COLO668 (cell line): ENCODE results near the gene NEGR1.

Source experiments
- DNase-seq: peaks from one replicate; lab custom pipeline; 2025; ENCODE audit not compliant: unreplicated experiment; lab: John Stamatoyannopoulos, UW

NEGR1 gene

DNA sequence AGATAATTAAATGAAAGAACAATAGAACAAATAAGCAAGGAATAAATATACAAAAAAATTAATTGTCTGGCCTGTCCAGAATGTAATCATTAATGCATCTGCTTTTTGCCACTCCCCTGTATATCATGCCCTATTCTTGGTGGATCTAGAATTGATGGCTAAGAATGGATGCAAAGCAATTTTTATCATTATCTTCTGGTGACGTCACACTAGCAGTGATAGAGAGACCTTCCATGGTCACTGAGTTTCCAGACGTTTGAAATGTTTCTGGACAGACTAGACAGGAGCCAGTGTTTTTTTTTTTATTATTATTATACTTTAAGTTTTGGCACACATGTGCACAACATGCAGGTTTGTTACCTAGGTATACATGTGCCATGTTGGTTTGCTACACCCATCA, 563.0 kb downstream of the NEGR1 start:
- DNase-seq = no peak

- DNase-seq = no peak
These were observed 565.2 kb downstream of the NEGR1 start for GRCh38 chr1:71717186-71717585.

DNA sequence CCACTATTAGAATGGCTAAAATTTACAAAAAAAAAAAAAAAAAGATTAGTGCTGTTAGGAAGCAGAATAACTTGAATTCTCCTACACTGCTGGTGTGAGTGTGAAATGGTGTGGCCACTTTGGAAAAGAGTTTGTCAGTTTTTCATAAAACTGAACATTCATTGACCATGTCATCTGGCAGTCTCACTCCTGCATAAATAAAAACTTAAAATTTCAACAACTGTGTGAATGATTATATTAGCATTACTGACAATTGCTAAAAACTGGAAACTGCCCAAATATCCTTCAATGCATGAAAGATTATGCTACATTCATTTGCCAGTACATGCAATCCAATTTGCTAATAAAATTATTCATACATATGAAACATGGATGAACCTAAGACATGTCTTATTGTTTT, 570.9 kb downstream of the NEGR1 start:
- DNase-seq = no peak

DNA sequence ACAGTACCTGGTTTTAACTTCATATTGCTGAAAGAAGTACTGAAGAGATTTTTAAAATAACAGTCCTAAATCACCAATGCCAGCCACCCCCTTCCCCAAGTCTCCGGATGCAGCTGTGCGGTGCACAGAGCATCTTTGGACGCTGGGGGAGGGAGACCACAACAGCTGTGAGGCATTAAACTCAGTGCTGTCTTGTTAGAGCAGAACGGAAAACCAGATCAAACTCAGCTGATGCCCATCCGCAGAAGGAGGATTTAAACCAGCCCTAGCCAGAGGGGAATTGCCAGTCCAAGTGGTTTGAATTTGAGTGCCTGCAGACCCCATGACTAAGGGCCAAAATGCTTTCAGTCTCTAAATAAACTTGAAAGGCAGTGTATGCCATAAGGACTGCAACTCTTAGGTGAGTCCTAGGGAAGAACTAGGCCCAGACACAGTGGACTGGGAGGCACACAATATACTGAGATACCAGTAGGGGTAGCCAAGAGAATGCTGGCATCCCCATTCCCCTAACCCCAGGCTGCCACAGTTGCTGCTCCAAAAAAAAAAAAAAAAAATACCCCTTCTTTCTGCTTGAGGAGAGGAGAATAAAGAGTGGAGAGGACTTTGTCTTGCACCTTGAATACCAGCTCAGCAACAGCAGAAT, 576.2 kb downstream of the NEGR1 start:
- no peak for DNase-seq

DNA sequence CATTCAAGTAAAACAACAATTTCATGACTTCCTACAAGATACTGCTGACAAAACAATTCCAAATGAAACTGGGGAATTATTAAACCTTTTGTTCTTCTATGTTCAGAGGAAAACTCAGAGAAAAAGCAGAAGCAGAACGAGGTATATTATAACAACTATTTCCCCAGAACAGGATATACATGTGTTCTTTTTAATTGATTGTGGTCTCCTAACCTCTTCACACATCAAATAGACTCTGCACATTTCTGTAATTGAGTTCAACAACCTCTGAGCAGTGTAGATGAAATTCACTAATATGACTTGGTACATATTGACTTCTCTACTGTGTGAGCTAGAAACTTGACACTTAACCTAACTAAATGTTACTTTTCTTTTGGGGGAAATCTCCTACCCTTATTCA, 584.2 kb downstream of the NEGR1 start:
- no peak for DNase-seq

GRCh38 chr1:71695821-71696220, 586.5 kb downstream of the NEGR1 start:
- DNase-seq = no peak

DNA sequence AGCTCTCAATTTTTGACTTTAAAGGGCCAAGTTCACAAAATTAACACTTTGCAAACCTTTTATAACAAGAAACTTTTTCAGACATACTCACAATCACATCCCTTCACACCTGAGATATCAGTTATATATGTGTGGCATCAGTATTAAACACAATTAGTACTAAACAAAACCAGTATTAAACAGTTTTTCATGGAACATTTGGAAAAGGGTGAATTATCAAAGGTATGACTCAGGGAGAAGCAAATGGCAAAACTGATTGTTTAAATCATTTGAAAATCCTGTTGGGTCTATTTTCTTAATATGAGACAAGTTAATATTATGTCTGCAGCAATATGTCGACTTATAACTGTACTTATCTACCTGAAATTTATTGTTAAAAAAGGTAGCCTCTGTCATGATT, 587.3 kb downstream of the NEGR1 start:
- DNase-seq = no peak

DNA sequence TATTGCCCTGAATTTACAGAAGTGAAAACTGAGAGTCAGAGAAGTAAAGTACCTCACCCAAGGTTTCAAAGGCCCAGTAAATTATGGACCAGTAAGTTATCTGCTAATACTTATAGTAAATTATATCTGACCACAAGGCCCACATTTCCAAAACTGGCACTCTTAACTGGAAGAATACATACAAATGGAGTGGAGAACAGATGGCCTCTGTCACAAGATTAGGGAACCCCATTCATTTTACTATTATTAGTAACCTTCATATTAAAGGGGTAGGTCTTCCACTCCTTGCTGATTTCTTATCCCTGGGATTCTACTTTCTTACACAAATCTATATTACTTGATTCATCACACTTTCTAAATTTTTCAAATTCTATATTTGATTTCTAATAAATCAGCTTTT, 588.8 kb downstream of the NEGR1 start:
- DNase-seq = no peak

- no peak for DNase-seq
These were observed 592.7 kb downstream of the NEGR1 start for GRCh38 chr1:71689635-71690034.

DNA sequence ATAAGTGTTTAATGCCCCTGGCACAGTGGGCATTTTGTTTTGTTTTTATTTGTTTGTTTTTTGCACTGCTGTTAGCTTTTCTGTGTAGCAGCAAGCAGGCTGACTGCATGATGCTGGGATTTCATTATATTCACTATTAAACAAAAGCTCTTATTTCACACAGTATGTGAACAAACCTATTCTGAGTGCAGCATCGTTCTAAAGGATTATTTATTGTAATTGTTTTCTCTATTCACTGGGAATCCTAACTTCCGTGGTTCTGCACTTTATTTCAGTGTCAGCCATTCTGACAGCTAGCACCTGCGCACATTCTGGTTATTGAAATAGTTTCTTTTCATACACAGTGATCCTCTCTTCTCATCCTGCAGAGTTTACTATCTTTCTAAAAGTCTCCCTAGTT, 595.0 kb downstream of the NEGR1 start:
- no peak for DNase-seq

- DNase-seq = no peak
These were observed 605.1 kb downstream of the NEGR1 start for GRCh38 chr1:71676979-71677925.

GRCh38 chr1:71668065-71668464, 614.3 kb downstream of the NEGR1 start:
- no peak for DNase-seq

GRCh38 chr1:71667216-71667615, 615.1 kb downstream of the NEGR1 start:
- no peak for DNase-seq

- DNase-seq = no peak
These were observed 615.7 kb downstream of the NEGR1 start for GRCh38 chr1:71666609-71667008.

- no peak for DNase-seq
These were observed 621.9 kb downstream of the NEGR1 start for GRCh38 chr1:71660411-71660810.

- DNase-seq = no peak
These were observed 624.3 kb downstream of the NEGR1 start for GRCh38 chr1:71657891-71658679.

DNA sequence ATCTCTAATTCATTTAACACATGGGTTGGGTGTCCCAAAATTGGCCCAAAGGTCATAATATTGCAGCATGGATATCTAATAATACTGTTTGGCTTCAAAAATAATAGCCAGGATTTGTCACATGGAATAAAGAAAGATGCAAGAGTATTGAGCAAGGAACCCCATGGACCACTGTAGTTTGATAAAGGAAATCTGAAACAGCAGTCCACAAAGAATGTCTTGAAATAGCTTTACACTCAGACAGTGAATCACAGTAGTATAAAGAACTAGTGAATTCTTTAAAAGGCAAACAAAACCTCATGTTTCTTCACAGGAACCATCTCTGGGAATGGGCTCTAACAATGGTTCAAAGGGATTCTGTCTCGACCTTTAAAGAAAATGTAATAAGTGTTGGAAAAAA, 625.4 kb downstream of the NEGR1 start:
- DNase-seq = no peak

DNA sequence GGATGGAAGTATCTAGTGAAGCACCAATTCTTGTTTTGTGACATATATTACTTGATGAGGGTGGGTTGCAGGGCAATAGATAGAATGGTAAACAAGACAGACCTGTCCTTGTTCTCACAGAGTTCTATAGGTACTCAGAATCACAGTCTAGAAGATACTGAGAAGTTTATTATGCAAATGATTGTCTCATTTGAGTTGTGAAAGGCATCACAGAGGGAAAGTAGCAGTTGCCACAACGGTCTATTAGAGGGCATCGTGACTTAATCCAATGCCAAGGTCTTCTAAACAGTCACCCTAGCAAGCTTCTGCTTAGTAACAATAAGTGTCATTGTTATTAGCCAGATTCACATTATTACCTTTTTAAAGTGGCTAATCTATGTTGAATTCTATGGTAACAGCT, 626.7 kb downstream of the NEGR1 start:
- DNase-seq = no peak

DNA sequence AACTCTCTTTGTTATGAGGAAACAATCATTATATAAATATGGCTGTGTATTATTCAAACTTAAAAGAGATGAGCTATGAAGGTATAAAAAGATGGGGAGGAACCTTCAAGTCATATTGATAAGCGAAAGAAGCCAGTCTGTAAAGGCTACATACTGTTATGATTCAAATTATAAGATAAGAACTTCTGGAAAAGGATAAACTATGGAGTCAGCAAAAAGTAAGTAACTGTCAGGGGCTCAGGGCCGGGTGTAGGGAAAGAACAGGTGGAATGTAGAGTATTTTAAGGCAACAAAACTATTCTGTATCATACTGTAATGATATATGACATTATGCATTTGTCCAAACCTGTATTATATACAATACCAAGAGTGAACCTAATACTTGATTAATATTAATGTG, 628.4 kb downstream of the NEGR1 start:
- no peak for DNase-seq

GRCh38 chr1:71651214-71651613, 631.1 kb downstream of the NEGR1 start:
- DNase-seq = no peak

DNA sequence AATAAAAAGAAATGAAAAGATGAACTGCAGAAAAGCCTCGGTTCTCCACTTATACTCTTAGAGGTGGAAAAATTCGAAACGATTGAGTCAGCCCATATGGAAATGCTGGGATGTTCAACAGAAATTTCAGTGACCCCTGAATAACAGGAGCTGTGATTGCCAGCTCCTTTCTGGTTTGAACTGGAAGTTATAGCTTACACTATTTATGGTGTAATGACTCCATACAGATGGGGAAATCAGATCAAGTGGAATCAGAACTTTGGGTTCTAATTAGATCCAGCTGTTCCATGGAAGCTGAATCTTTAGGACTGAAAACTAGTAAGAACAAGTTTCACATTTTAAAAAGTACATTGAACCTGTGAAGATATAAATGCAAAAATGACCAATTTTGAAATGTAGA, 632.2 kb downstream of the NEGR1 start:
- DNase-seq = no peak

DNA sequence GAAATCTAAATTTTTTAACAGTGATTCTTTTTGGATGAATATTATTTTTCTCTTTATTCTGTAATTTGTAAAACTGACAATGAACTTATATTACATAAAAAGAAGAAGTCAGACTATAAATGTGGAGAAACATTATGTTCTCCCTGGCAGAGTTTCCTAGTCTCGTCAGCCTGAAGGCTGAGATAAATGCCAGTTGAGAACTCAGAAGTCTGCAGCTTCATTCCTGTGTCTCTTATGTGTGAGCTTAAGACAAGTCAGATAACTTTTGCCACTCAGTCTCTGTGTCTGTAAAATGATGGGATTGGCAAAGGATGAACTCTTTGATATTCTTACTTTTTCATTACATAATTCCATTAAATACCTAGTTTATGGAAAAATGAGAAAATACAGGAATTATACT, 632.7 kb downstream of the NEGR1 start:
- DNase-seq = no peak
